GM12874 (cell line): ENCODE measurements around the gene PKIB.

ENCODE experiments used
- CTCF ChIP-seq: IDR thresholded peaks from 2 replicates; pipeline ENCODE4 v1.5.1; 2011; ENCODE audit warnings: low read depth, mild to moderate bottlenecking, control low read depth, low read length, moderate library complexity; ENCODE audit not compliant: insufficient read depth

PKIB gene

DNA sequence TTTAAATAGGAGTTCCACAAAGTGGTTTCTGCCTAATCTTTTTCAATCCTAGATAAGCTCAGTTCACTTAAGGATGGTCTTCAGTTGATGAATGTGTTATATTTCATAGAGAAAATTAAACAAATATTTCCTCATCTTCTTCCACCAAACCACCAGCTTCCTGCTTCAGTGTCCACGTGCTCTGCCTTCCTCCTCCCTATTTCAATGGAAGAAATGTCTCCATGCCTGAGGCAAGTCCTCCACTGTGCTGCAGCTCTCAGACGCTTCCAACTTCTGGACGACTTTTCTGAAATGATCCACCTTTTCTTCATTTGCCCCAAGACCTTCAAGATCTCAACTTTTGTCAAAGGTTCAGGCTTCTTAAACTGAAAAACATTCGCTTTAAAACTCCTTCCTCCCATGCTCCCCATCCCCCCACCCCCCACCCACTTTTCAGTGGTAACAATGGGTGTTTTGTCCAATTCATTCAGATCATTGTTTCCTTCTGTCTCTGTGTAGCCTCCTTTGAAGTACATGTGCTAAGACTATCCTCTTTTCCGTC, 144.1 kb downstream of the PKIB start:
- TF ChIP-seq CTCF: no peak

DNA sequence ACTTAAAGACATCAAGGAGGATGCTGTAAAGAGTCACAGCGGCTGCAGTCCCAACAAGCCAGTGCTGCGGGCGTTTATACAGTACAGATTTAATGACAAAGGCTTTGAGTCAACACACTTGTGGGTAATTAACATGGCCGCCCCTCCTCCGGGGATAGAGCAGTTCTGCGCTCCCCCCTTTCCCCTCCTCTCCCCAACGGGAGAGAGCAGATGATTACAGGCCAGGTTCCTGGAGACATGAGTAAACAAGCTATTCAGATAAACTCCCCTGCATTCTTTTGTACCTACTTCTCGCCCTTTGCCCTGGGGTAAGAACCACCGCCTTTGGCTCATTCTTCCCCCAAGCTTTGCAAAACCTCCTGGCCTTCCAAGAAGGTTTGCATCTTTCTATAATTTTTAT, 145.7 kb downstream of the PKIB start:
- TF ChIP-seq CTCF: no peak

DNA sequence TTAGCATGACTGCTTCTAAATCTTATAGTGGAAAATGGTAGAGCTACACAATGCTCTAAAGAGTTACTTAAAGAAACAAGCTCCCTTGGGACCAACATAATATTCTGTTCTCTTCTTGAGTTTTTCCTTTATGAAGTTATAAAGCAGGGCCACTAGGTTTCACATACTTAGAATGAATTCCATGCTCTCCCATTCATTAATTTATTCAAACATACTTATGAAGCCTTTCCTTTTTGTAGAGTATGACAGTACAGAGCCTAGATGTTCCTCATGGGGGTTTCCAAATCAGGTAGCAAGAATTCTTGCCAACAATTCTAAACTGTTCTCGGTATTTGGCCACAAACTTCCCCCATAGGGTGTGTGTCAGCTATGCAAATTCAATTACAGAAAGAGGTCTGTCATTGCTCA, 148.7 kb downstream of the PKIB start:
- TF ChIP-seq CTCF: no peak

GRCh38 chr6:122760330-122760729, 150.1 kb downstream of the PKIB start:
- TF ChIP-seq CTCF: no peak

DNA sequence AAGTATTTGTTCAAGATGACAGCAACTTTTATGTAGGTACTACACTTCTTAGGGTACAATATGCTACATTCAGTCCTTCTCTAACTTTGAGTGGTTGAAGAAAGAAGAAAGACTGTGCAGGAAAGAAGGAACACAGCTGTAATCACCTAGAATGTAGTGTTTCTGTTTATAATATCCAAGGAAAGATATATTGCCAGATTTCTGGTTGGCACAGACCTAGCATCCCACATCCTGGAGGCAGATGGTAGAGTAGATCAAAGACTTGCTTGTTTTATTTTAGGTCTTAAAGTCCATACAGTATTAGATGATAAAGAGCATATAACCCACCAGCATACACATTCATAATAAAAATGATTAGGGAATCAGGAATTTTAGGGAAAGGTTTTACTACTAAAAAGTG, 156.1 kb downstream of the PKIB start:
- no peak for TF ChIP-seq CTCF

DNA sequence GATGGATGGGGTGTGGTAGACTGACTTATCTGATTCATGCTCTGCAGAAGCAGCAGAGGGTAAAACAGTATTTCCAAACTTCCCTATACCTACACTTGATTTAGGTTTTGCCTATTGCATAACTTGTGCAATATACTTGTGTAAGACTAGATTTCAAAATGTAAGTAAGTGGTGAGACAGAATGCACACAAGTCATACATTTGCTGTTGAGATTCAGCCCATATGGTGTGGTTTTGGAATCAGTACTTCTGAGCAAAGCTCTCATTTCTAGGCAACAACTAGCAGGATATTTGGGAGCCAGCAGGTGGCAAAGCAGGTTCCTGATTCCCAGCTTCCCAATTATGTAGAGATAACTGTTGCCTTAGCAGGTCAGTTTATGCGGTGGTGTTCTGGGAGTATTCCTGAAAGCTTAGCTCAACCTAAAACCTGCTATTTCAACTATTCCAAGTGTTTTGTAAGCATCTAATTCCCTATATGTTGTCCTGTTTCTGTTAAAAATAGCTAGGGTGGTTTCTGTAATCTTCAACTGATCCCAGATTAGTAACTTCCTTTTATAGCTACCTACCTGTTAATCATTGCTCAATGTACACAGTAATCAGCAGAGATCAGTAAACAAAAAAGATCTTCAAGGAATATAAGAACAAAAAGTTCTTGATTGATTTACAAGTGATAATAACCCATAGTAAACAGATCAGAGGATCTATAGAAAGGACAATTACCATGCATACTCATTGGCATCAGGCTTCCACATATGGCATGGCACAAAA, 160.8 kb downstream of the PKIB start:
- no peak for TF ChIP-seq CTCF

DNA sequence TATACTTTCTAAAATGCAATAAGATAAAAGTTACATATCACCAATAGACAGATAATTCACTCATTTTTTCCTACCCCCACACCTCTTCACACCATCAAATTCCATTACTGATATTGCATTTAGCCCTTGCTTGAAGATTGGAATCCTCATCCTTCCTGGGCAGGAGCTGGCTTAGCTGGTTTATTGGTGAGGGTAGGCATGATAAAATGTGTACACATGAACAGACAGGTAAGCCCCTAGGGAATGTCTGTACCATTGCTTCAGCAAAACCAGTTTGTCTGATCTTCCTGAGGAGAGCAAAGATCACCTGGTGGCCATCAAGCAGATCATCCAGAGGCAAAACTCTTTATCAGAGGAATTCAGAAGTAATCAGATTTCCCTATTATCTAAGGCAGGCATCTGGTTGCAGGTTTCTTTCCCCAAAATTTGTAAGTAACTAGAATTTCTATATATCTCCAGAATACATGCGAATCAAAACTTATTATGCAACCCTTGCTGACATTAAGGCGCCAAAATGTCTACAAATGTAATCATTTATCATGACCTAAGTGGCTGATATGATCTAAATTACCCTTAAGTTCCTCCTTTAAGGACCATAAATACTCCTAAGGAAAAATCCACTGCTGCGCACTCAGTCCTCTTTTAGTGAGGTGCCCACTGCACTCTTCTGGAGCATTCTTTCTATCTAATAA, 162.7 kb downstream of the PKIB start:
- TF ChIP-seq CTCF: no peak
